Astrocyte (in vitro differentiated cells and primary cell): ENCODE results near the gene DAPK3. TPM values are rescaled to one million over a fixed set of nuclear protein-coding genes. Genes with fewer than 3 reads are reported as not detected.

Experiments used
- DNase-seq: peaks from one replicate; pipeline ENCODE4 v3.0.0-alpha.2; 2010; ENCODE audit warnings: low read depth
- FAIRE-seq: peaks from 2 replicates; lab custom pipeline; 2011; peaks lifted over from hg19 to GRCh38; lab: Jason Lieb, UNC
- H2AFZ ChIP-seq: 2 replicates; pipeline ENCODE4 v1.6.0; 2012; ENCODE audit warnings: low read depth, low read length, inconsistent platforms
- H3K27ac ChIP-seq: 2 replicates; pipeline ENCODE4 v1.5.1; 2011; ENCODE audit warnings: low read depth, low read length, inconsistent platforms
- H3K27me3 ChIP-seq: 2 replicates; pipeline ENCODE4 v1.6.0; 2011; ENCODE audit warnings: low read length, inconsistent platforms; ENCODE audit not compliant: insufficient read depth
- H3K36me3 ChIP-seq: 2 replicates; pipeline ENCODE4 v1.5.1; 2011; ENCODE audit warnings: low read length, inconsistent platforms; ENCODE audit not compliant: insufficient read depth
- H3K4me1 ChIP-seq: 2 replicates; pipeline ENCODE4 v1.5.1; 2011; ENCODE audit warnings: low read length, inconsistent platforms; ENCODE audit not compliant: insufficient read depth
- H3K4me2 ChIP-seq: 2 replicates; pipeline ENCODE4 v1.6.0; 2012; ENCODE audit warnings: low read length, inconsistent platforms
- H3K4me3 ChIP-seq: 2 replicates; pipeline ENCODE4 v1.5.1; 2011; ENCODE audit warnings: low read depth, mild to moderate bottlenecking, low read length, inconsistent platforms; ENCODE audit not compliant: insufficient read depth
- H3K79me2 ChIP-seq: 2 replicates; pipeline ENCODE4 v1.6.0; 2012; ENCODE audit warnings: mild to moderate bottlenecking, low read length, inconsistent platforms; ENCODE audit not compliant: insufficient read depth
- H3K9ac ChIP-seq: 2 replicates; pipeline ENCODE4 v1.6.0; 2012; ENCODE audit warnings: mild to moderate bottlenecking, low read length, inconsistent platforms
- H3K9me3 ChIP-seq: 2 replicates; pipeline ENCODE4 v1.5.1; 2012; ENCODE audit warnings: low read depth, mild to moderate bottlenecking, low read length, inconsistent platforms; ENCODE audit not compliant: insufficient read depth
- H4K20me1 ChIP-seq: 2 replicates; pipeline ENCODE4 v1.6.0; 2012; ENCODE audit warnings: low read length, inconsistent platforms; ENCODE audit not compliant: insufficient read depth
- H3K27ac Mint-ChIP-seq: one replicate; pipeline ENCODE4 v1.8.0; 2021; ENCODE audit warnings: mild to moderate bottlenecking, mixed read lengths; ENCODE audit not compliant: unreplicated experiment
- H3K27me3 Mint-ChIP-seq: one replicate; pipeline ENCODE4 v1.8.0; 2021; ENCODE audit warnings: low read depth, mixed read lengths; ENCODE audit not compliant: unreplicated experiment
- H3K36me3 Mint-ChIP-seq: one replicate; pipeline ENCODE4 v1.8.0; 2021; ENCODE audit warnings: low read depth, mixed read lengths; ENCODE audit not compliant: unreplicated experiment
- H3K4me1 Mint-ChIP-seq: one replicate; pipeline ENCODE4 v1.8.0; 2021; ENCODE audit warnings: low read depth, mixed read lengths; ENCODE audit not compliant: unreplicated experiment
- H3K4me3 Mint-ChIP-seq: one replicate; pipeline ENCODE4 v1.8.0; 2021; ENCODE audit warnings: mild to moderate bottlenecking, moderate library complexity, mixed read lengths; ENCODE audit not compliant: unreplicated experiment
- H3K9me3 Mint-ChIP-seq: one replicate; pipeline ENCODE4 v1.8.0; 2021; ENCODE audit warnings: mild to moderate bottlenecking, mixed read lengths; ENCODE audit not compliant: unreplicated experiment
- CTCF ChIP-seq: IDR thresholded peaks from 2 replicates; pipeline ENCODE4 v1.5.1; 2011; ENCODE audit warnings: low read depth, mild to moderate bottlenecking, inconsistent platforms, low read length, moderate library complexity; ENCODE audit not compliant: insufficient read depth
- EZH2 ChIP-seq: IDR thresholded peaks from 2 replicates; pipeline ENCODE4 v1.6.1; 2012; ENCODE audit warnings: mild to moderate bottlenecking, low read length, inconsistent platforms; ENCODE audit not compliant: insufficient read depth
- total RNA-seq: library from RNA; stranded (reverse); gene quantifications from 2 replicates; pipeline ENCODE4 v1.2.1, GENCODE V29; 2021

DAPK3 gene
- total RNA-seq, 1 donor from 2014 or later = 264 TPM

- Histone ChIP-seq H3K27ac (no peak overlapping the region), H3K79me2 (peaks cover 80% of the 10 kb centered on the region), H3K36me3 (no peaks in the 10 kb centered on the region), H3K27me3 (no peaks in the 10 kb centered on the region), H2AFZ (no peak overlapping the region), H3K4me1 (no peaks in the 10 kb centered on the region), H3K9ac (no peak overlapping the region), H3K9me3 (no peaks in the 10 kb centered on the region), H4K20me1 (peaks cover 88% of the 10 kb centered on the region), H3K4me2 (no peak overlapping the region), H3K4me3 (no peak overlapping the region)
- Mint-ChIP-seq H3K36me3 (peaks cover 6% of the 10 kb centered on the region), H3K9me3 (no peaks in the 10 kb centered on the region), H3K27ac (no peak overlapping the region), H3K27me3 (no peaks in the 10 kb centered on the region), H3K4me1 (no peaks in the 10 kb centered on the region), H3K4me3 (no peak overlapping the region)
- no peak for FAIRE-seq
- no peak for DNase-seq
- TF ChIP-seq EZH2 (no peak), CTCF (no peak)
Observed at GRCh38 chr19:4018775-4019504, 48.0 kb upstream of the DAPK3 start.

GRCh38 chr19:4018140-4018613 lies 47.3 kb upstream of the DAPK3 start:
- no peaks in the 10 kb centered on the region for H3K9me3 Mint-ChIP-seq
- Histone ChIP-seq H3K27ac (no peak overlapping the region), H3K36me3 (no peaks in the 10 kb centered on the region), H4K20me1 (peaks cover 82% of the 10 kb centered on the region), H2AFZ (no peak overlapping the region), H3K4me2 (no peak overlapping the region), H3K9me3 (no peaks in the 10 kb centered on the region), H3K9ac (no peak overlapping the region), H3K4me3 (no peak overlapping the region), H3K4me1 (no peaks in the 10 kb centered on the region), H3K79me2 (peaks cover 81% of the 10 kb centered on the region), H3K27me3 (no peaks in the 10 kb centered on the region)
- no peaks in the 10 kb centered on the region for H3K27me3 Mint-ChIP-seq
- FAIRE-seq = no peak
- no peak overlapping the region for H3K27ac Mint-ChIP-seq
- H3K4me3 Mint-ChIP-seq = no peak overlapping the region
- no peak for DNase-seq
- peaks cover 4% of the 10 kb centered on the region for H3K36me3 Mint-ChIP-seq
- TF ChIP-seq EZH2 (no peak), CTCF (no peak)
- no peaks in the 10 kb centered on the region for H3K4me1 Mint-ChIP-seq
